Astrocyte (in vitro differentiated cells and primary cell): ENCODE data around the gene ITGA3.

Experiments
- EZH2 ChIP-seq: IDR thresholded peaks from 2 replicates; pipeline ENCODE4 v1.6.1; 2012; ENCODE audit warnings: mild to moderate bottlenecking, low read length, inconsistent platforms; ENCODE audit not compliant: insufficient read depth
- TF ChIP-seq, protein P1 (sequence below): IDR thresholded peaks from 2 replicates; pipeline ENCODE4 v1.5.1; 2011; ENCODE audit warnings: low read depth, mild to moderate bottlenecking, inconsistent platforms, low read length, moderate library complexity; ENCODE audit not compliant: insufficient read depth

GRCh38 chr17:50093807-50094206 is 37.9 kb downstream of the ITGA3 start:
- TF ChIP-seq, protein P1, sequence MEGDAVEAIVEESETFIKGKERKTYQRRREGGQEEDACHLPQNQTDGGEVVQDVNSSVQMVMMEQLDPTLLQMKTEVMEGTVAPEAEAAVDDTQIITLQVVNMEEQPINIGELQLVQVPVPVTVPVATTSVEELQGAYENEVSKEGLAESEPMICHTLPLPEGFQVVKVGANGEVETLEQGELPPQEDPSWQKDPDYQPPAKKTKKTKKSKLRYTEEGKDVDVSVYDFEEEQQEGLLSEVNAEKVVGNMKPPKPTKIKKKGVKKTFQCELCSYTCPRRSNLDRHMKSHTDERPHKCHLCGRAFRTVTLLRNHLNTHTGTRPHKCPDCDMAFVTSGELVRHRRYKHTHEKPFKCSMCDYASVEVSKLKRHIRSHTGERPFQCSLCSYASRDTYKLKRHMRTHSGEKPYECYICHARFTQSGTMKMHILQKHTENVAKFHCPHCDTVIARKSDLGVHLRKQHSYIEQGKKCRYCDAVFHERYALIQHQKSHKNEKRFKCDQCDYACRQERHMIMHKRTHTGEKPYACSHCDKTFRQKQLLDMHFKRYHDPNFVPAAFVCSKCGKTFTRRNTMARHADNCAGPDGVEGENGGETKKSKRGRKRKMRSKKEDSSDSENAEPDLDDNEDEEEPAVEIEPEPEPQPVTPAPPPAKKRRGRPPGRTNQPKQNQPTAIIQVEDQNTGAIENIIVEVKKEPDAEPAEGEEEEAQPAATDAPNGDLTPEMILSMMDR = no peak
- TF ChIP-seq EZH2 = no peak
